DOHH2 (cell line): ENCODE data around the gene FTCDNL1.

ENCODE experiments used
- H3F3A ChIP-seq: fragments of 200-600 bp; sonication (generic), shearing (Covaris generic); 2 replicates; pipeline ENCODE4 v1.6.0; 2016; ENCODE audit warnings: antibody characterized with exemption, mild to moderate bottlenecking; ENCODE audit not compliant: control insufficient read depth, insufficient read depth
- H3K27ac ChIP-seq: fragments of 200-600 bp; sonication (generic); 2 replicates; pipeline ENCODE4 v1.5.1; 2014; ENCODE audit warnings: low read depth, mild to moderate bottlenecking, low read length, moderate library complexity
- H3K27me3 ChIP-seq: fragments of 200-600 bp; sonication (generic); 2 replicates; pipeline ENCODE4 v1.6.1; 2014; ENCODE audit warnings: mild to moderate bottlenecking, low read length, mixed read lengths; ENCODE audit not compliant: control insufficient read depth
- H3K36me3 ChIP-seq: fragments of 200-600 bp; sonication (generic); 2 replicates; pipeline ENCODE4 v1.6.1; 2014; ENCODE audit warnings: mild to moderate bottlenecking, low read length, moderate library complexity, mixed read lengths; ENCODE audit not compliant: control insufficient read depth
- H3K4me1 ChIP-seq: fragments of 200-600 bp; sonication (generic); 2 replicates; pipeline ENCODE4 v1.6.1; 2014; ENCODE audit warnings: mild to moderate bottlenecking, low read length, mixed read lengths; ENCODE audit not compliant: control insufficient read depth
- H3K4me2 ChIP-seq: fragments of 200-600 bp; sonication (generic); 2 replicates; pipeline ENCODE4 v1.6.0; 2014; ENCODE audit warnings: mild to moderate bottlenecking, low read length, moderate library complexity
- H3K4me3 ChIP-seq: fragments of 200-600 bp; sonication (generic); 2 replicates; pipeline ENCODE4 v1.5.1; 2014; ENCODE audit warnings: mild to moderate bottlenecking, low read length, mixed read lengths
- H3K79me2 ChIP-seq: fragments of 200-600 bp; sonication (generic); 2 replicates; pipeline ENCODE4 v1.6.1; 2014; ENCODE audit warnings: mild to moderate bottlenecking, low read length, mixed read lengths; ENCODE audit not compliant: control insufficient read depth
- H3K9me2 ChIP-seq: fragments of 200-600 bp; sonication (generic); replicated peaks from 2 replicates; pipeline ENCODE4 v1.6.1; 2014; ENCODE audit warnings: mild to moderate bottlenecking, low read length, mixed read lengths; ENCODE audit not compliant: control insufficient read depth
- H3K9me3 ChIP-seq: fragments of 200-600 bp; sonication (generic); 2 replicates; pipeline ENCODE4 v1.6.1; 2014; ENCODE audit warnings: antibody characterized with exemption, low read length, mixed read lengths; ENCODE audit not compliant: control insufficient read depth, insufficient read depth
- H4K20me1 ChIP-seq: fragments of 200-600 bp; sonication (generic); 2 replicates; pipeline ENCODE4 v1.6.0; 2014; ENCODE audit warnings: low read depth, mild to moderate bottlenecking, antibody characterized with exemption, low read length, moderate library complexity; ENCODE audit not compliant: control insufficient read depth, insufficient read depth
- EZH2phosphoT487 ChIP-seq: fragments of 200-600 bp; sonication (generic); IDR thresholded peaks from 2 replicates; pipeline ENCODE4 v1.6.1; 2017; ENCODE audit warnings: borderline replicate concordance, mild to moderate bottlenecking, antibody characterized with exemption, low read length, moderate library complexity, mixed read lengths
- TF ChIP-seq, protein P1 (sequence below): fragments of 200-600 bp; sonication (generic); IDR thresholded peaks from one replicate; pipeline ENCODE4 v1.5.1; 2014; ENCODE audit warnings: antibody characterized with exemption, mild to moderate bottlenecking, low read depth, low read length; ENCODE audit not compliant: poor library complexity, severe bottlenecking

Gene FTCDNL1

DNA sequence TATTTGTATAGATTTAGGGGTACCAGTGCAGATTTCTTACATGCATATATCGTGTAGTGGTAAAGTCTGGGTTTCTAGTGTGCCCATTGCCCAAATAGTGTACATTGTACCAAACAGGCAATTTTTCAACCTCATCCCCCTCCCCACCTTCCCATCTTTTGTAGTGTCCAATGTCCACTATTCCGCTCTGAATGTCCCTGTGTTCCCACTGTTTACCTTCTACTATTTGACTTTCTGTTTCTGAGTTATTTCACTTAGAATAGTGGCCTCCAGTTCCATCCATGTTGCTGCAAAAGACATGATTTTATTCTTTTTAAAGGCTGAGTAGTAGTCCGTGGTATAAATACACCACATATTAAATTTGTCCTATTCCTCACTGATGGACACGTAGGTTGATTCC is 132.9 kb downstream of the FTCDNL1 start:
- no peaks in the 10 kb centered on the region for H3K9me3 ChIP-seq
- no peak overlapping the region for H3K4me2 ChIP-seq
- no peaks in the 10 kb centered on the region for H3K79me2 ChIP-seq
- no peaks in the 10 kb centered on the region for H3K36me3 ChIP-seq
- H4K20me1 ChIP-seq = no peaks in the 10 kb centered on the region
- H3K4me3 ChIP-seq = no peak overlapping the region
- H3K9me2 ChIP-seq = no peaks in the 10 kb centered on the region
- H3F3A ChIP-seq = no peaks in the 10 kb centered on the region
- H3K4me1 ChIP-seq = no peaks in the 10 kb centered on the region
- H3K27me3 ChIP-seq = no peaks in the 10 kb centered on the region
- no peak overlapping the region for H3K27ac ChIP-seq
- TF ChIP-seq, protein P1, sequence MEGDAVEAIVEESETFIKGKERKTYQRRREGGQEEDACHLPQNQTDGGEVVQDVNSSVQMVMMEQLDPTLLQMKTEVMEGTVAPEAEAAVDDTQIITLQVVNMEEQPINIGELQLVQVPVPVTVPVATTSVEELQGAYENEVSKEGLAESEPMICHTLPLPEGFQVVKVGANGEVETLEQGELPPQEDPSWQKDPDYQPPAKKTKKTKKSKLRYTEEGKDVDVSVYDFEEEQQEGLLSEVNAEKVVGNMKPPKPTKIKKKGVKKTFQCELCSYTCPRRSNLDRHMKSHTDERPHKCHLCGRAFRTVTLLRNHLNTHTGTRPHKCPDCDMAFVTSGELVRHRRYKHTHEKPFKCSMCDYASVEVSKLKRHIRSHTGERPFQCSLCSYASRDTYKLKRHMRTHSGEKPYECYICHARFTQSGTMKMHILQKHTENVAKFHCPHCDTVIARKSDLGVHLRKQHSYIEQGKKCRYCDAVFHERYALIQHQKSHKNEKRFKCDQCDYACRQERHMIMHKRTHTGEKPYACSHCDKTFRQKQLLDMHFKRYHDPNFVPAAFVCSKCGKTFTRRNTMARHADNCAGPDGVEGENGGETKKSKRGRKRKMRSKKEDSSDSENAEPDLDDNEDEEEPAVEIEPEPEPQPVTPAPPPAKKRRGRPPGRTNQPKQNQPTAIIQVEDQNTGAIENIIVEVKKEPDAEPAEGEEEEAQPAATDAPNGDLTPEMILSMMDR = no peak
- TF ChIP-seq EZH2phosphoT487 = no peak

DNA sequence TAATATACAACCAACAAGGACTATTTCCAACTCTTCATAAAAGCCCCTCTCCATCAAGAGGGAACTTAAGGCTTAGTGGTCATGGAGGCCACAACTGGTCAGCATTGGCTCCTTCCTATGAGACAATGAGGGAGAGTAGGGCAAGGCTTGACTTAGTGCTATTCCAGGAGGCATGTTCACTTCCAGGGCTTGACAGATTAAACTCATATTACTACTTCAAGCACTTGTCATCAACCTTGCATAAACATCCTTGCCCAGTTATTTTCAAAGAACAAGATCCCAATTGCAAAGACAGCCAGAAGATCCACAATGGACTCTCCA is 133.4 kb downstream of the FTCDNL1 start:
- Histone ChIP-seq H3K9me3 (no peaks in the 10 kb centered on the region), H3K79me2 (no peaks in the 10 kb centered on the region), H3F3A (no peaks in the 10 kb centered on the region), H3K4me1 (no peaks in the 10 kb centered on the region), H3K27me3 (no peaks in the 10 kb centered on the region), H3K36me3 (no peaks in the 10 kb centered on the region), H3K4me3 (no peak overlapping the region), H3K27ac (no peak overlapping the region), H3K4me2 (no peak overlapping the region), H4K20me1 (no peaks in the 10 kb centered on the region), H3K9me2 (no peaks in the 10 kb centered on the region)
- TF ChIP-seq, protein P1 = no peak
- no peak for TF ChIP-seq EZH2phosphoT487

DNA sequence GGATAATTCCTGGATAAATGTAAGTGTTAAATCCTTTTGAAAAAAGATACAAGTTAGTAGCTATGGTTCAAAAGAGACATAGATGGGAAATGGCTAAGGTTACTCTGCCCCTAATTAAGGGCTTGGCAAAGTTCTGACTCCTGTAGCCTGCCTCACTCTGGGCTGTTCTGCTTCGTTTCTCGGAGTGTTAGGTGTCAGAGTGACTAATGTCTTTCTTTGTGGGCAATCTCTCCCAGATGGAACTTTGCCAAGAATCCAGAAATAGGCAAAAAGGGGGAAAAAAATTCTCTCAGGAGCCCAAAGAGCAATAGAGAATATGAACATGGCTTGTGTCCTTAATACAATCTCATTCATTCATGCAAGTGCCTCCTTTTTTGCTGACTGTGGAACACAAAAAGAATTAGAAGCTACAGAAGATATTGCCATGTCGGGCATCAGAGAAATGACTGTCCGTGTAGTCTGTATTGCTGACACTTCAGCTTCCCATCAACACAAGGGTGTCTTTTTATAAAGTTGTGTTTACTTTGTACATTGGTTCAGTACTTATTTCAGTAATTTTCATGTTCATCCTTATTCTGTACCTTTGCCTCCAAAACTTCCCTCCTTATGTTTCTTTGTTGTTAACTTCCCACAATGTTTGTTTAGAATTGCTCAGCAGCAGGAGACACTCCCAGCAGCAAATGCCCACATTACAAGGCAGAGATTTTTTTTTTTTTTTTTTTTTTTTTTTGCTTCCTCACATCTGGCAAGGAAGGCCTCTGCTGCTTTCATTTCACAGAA is 134.0 kb downstream of the FTCDNL1 start:
- Histone ChIP-seq H3K4me3 (no peak overlapping the region), H3K4me2 (no peak overlapping the region), H3F3A (no peaks in the 10 kb centered on the region), H3K27ac (no peak overlapping the region), H3K27me3 (no peaks in the 10 kb centered on the region), H3K36me3 (no peaks in the 10 kb centered on the region), H3K9me2 (no peaks in the 10 kb centered on the region), H3K9me3 (no peaks in the 10 kb centered on the region), H3K4me1 (no peaks in the 10 kb centered on the region), H3K79me2 (no peaks in the 10 kb centered on the region), H4K20me1 (no peaks in the 10 kb centered on the region)
- no peak for TF ChIP-seq EZH2phosphoT487
- TF ChIP-seq, protein P1 = no peak
